HG03159 (cell line): ENCODE data around the gene YIF1B.

Experiments
- ATAC-seq: cut with Tn5 transposase; IDR thresholded peaks from one replicate; pipeline ENCODE4 v1.9.1; 2021; ENCODE audit warnings: mild to moderate bottlenecking, moderate library complexity; ENCODE audit not compliant: unreplicated experiment

The YIF1B gene

DNA sequence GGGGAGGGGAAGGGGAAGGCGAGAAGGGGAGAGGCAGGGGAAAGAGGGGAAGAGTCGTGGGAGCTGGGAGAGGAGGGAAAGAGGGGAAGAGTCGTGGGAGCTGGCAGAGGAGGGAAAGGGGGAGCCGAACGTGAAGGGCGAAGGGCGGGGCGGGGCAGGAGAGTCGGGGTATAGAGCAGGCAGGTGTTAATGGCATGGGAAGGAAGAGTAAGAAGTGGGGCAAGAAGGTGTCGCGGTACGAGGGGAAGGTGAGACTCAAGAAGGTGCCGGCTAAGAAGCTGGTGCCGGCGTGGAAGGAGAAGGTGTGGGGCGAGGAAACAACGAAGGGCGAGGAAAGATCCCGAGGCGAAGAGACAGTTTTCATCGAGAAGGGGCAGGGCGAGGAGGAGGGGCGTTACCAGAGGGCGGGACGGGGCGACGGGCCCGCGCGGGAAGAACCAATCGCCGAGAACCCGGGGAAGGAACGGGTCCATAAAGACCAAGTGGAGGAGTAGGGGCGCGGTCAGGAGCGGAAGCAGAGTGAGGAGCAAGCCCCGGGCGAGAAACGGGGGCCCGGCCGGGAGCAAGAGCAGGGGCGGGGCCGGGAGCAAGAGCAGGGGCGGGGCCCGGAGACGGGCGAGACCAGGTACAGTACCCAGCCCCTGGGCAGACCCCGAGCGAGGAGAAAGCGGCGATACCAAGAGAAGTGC is 20.3 kb upstream of the YIF1B start:
- ATAC-seq = peak; percentile 63

DNA sequence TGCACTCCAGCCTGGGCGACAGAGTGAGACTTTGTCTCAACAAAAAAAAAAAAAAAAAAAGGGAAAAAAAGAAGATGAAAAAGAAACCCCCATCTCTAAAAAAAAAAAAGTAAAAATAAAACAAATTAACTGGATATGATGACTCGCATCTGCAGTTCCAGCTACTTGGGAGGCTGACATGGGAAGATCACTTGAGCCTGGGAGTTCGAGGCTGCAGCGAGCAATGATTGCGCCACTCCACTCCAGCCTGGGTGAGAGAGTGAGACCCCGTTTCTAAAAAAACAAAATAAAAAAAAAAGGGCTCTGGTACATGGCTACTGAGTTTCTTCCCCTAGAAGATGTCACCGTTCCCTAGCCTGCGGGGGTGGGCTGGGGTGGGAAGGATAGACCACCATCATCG is 17.5 kb upstream of the YIF1B start:
- no peak for ATAC-seq

DNA sequence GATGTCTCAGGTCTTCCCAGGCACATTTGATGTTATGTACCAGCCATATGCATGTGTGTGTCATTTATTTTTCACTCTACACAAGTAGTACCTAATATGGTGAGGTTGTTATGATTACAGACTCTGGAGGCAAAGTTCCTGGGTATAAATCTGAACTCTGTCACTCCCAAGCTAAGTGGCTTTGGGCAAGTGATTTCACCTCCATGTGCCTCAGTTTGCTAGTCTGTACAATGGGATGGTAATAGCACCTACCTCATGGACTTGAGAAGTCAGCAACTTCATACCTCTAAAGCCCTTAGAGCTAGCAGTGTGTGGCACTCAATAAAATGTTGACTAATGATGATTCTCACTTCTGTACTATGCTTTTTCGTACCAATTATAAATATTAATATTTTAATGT is 16.0 kb upstream of the YIF1B start:
- ATAC-seq = no peak

DNA sequence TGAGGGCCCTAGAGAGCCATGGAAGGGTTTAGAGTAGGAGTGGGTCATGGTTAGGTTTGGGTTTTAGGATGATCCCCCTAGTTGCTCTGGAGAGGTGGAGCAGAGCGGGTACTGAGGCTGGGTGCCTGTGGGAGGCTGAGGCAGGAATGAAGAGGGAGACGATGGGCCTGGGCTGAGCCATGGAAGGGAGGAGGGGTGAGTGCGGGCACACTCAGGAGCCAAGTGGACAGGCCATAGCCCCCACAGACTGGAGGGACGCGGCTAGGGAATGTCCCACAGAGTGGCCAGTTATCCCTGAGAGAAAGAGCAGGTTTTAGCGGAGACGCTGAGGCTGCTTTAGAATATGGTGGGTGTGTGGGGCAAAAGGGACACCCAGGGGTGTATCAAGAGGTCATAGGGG is 13.9 kb upstream of the YIF1B start:
- ATAC-seq = no peak

DNA sequence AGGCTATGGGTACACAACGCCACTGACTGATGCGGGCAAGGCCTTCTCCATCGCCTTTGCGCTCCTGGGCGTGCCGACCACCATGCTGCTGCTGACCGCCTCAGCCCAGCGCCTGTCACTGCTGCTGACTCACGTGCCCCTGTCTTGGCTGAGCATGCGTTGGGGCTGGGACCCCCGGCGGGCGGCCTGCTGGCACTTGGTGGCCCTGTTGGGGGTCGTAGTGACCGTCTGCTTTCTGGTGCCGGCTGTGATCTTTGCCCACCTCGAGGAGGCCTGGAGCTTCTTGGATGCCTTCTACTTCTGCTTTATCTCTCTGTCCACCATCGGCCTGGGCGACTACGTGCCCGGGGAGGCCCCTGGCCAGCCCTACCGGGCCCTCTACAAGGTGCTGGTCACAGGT is 10.8 kb upstream of the YIF1B start:
- no peak for ATAC-seq

DNA sequence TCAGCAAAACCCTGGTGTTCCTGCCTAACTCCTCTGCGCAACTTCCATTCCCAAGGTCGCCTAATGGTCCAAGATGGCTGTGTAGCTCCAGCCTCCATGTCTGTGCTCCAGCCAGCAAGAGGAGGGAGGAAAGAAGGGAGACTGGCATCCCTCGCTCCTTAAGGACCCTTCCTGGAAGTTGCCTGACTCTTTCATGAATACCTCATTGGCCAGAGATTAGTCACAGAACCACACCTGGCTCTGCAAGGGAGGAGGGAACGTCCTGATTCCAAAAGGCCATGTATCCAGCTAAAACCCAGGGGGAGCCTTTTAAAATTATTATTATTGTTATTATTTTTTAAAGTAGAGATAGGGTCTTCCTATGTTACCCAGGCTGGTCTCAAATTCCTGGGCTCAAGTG is 8.7 kb upstream of the YIF1B start:
- no peak for ATAC-seq

DNA sequence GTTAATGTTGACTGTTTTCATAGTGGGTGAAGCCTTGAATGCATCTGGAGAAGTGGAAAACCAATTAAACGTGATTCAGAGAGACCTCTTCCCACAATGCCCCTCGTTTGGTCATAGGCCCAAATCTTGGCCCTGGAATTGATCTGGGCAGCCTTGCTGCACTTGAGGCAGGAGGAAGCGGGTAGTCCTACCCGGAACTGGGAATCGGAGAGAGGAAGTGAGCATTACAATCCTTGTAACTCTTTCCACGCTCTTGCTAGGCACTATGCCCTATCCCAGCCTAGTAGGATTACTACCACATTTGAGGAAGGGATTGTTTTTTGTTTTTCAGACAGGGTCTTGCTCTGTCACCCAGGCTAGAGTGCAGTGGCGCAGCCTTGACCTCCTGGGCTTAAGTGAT is 7.5 kb upstream of the YIF1B start:
- ATAC-seq = no peak

DNA sequence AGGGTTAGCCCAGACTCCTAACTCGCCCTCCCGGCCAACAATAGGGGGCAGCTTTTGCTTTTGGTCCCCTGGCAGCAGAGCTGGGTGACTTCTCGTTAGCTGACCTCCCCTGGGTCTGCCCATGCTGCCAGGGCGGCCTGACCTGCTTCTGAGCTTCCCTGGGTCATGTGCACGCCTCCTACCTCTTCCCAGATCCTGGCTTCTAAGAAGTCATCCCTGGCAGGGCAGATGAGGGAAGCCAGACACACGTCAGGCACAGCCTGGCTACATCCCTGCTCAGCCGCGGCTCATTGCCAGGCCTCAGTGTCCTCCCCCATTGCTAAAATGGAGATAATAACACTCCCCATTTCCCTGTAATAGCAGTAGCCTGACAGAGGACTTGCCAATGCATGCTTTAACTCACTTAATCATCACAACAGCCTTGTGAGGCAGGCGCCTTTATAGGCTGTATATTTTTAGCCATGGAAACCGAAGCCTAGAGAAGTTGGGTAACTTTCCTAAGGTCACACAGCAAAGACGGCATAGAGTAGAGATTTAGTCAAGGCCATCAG is 6.0 kb upstream of the YIF1B start:
- no peak for ATAC-seq

DNA sequence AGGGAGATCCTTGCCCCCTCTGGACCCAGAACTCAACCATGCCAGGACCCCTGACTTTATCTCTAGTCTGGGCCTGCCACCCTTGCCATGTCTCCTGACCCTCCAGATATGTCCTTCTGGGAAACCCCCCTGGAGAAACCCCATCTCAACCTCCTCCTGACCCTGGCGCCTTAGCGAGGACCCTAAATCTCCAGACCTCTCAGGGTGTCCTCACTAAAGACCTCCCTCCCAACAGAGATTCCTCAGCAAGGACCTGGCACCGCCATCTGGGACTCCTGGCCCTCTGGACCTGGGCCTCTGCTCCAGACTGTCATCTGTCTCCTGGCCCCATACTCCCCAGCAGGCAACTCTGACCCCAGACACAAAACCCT is 5.2 kb upstream of the YIF1B start:
- no peak for ATAC-seq

DNA sequence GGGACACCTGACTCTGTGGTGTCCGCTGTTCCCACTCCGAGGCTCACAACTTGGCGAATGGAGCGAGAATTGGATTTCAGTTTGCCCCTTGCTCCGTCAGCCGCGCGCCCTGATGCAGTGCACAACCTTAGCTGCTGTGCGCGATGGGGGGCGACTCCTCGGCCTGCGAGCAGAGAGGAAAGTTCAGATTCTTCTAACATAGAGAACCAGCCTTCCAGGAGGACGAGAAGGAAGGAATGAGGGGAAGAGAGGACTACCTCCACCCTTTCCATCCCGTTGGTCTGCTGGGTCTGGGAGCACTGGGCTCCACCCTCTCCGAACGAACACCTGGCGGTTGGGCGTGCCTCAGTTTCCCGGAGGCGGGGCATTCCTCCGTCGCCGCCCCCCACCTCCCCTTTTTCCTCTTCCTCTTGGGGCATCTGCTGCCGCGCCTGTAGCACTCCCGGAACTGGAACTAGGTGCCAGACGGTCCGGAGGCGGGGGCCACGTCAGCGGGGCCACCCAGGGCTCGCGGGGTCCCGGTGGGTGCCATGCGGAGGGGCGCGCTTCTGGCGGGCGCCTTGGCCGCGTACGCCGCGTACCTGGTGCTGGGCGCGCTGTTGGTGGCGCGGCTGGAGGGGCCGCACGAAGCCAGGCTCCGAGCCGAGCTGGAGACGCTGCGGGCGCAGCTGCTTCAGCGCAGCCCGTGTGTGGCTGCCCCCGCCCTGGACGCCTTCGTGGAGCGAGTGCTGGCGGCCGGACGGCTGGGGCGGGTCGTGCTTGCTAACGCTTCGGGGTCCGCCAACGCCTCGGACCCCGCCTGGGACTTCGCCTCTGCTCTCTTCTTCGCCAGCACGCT is 3.9 kb upstream of the YIF1B start, which contains the start of gene KCNK6:
Gene KCNK6, plus strand, starts transcription at position 425 of the 838 bp plus-strand sequence. Its CDS starts 106 bp downstream, at position 531.
- ATAC-seq = no peak

DNA sequence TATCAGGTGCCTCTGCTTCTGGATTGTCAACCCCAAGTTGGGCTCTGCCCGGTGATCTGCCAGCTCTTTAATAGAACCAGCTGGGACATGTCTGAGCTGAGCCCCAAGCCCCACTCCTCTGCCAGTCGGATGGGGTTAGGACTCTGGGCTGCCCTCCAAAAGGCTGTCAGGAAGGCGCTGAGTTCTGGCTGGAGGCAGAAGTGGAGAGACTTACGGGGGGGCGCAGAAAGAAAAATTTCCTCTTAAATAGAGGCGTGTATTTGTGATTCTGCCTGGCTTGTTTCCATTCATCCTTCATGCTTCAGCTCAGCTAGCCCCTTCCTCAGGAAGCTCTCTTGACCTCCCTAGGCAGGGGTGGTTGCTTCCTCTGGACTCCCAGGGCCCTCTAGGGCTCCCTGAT is 2.9 kb upstream of the YIF1B start:
- ATAC-seq = no peak

DNA sequence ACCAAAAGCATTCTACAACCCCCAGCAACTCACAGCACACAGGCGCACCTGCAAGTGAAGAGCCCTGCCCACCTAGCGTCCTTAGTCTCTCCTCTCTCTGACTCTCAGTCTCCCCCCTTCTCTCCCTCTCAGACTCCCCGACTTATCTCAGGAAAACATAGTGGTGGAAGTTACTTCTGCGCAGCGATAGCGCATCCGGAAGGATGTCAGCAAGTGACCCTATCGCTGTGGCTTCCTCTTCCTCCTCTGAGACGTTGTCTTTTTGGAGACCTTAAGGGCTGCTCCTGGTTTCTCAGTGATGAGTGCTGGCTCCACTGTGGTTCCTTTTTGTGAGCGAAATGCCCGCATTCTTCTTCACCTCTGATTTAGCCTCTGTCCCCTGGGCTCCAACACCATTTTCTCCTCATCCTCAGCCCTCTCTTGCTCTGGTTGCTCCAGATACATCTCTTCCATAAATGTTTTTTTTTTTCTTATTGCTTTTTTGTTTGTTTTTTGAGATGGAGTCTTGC is 1.4 kb upstream of the YIF1B start:
- ATAC-seq = no peak

DNA sequence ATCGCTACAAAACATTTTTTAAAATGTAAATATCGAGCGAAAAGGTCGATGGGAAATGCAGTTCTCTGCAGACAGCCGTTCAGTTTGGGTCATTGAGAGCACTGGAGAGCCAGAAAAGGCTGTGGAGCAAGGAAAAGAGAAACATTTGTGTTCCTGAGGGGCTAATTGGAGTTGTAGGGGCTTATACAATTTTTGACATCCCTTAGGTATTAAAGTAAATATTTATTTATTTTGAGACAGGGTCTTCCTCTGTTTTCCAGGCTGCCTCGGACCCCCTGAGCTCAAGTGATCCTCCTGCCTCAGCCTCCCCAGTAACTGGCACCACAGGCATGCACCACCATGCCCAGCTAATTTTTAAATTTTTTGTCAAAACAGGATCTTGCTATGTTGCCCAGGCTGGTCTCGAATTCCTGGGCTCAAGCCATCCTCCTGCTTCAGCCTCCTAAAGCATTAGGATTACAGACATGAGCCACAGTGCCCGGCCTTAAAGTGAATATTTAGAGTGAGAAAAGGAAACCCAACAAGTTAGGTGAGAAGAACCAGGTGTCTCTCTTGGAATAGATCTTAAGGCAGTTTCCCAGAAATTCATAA is 825 bp upstream of the YIF1B start:
- ATAC-seq = peak; percentile 2

DNA sequence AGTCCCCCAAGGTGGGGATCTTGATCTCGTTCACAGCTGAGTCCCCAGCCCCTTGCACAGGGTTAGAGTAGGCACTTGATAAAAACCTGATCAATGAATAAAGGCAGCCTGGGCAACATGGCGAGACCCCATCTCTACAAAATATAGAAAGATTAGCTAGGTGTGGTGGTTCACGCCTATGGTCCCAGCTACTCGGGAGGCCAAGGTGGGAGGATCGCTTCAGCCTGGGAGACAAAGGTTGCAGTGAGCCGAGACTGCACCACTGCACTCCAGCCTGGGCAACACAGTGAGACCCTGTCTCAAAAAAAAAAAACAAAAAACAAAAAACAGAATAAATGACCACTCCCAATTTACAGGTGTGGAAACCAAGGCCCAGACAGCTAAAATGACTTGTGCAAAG is 4.8 kb downstream of the YIF1B start:
- no peak for ATAC-seq

DNA sequence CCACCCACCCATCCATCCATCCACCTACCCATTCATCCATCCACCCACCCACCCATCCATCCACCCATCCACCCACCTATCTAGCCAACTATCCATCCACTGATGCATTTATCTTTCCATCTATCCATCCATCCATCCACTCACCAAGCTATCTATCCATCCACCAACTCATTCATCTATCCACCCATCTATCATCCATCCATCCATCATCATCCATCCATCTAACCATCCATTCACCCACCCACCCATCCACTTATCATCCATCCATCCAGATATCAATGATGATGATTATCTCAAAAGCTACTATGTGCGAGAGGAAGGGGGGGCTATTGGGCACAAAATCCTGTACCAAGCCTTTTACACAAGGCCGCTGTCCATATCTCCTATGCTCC is 5.5 kb downstream of the YIF1B start:
- ATAC-seq = no peak

DNA sequence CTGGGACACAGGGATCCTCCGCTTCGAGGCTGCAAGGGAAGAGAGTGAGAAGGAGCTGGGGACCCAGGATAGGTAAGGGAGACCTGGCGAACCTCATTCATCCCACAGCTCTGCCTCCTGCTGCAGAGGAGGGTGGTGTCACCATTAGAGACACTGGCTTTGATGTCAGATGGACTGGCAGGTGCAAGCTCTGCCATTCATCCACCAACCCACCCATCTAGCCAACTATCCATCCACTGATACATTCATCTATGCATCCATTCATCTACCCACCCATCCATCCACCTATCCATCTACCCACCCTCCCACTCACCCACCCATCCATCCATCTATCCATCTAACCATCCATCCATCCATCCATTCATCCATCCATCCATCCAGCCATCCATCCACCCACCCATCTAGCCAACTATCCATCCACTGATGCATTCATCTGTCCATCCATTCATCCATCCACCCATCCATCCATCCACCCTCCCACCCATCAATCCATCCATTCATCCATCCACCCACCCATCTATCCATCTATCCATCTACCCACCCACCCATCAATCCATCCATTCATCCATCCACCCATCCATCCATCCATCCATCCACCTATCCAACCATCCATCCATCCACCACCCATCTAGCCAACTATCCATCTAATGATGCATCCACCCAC is 6.0 kb downstream of the YIF1B start:
- no peak for ATAC-seq

DNA sequence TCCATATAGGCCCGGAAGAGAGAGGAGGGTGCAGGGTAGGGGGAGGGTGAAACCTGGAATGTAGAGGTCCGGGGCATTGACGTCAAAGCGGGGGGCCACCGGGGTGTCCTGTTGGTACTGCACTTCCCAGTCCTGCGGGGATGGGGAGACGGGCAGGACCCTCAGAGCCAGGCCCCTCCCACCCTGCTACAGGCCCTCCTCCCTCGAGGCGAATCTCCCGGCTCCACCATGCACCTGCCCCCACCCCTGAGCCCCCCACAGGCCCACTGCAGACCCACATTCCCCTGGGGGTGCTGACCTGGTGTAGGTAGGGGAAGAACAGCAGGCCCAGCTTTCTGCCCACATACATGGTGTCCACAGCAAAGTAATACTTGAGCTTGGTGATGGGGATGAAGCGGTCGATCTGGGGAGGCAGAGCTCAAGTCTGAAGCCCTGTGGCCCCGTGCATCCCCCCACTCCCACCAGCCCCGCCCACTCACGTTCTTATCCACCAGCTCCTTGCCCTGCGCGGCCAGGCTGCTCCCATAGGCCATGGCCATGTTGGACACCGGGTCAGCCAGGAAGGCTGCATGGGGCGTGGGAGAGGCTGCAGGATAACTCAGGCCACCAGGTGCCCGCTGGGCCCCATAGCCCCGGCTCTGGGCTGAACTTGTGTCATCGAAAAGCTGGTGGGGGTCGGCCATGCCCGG is 6.7 kb downstream of the YIF1B start:
- ATAC-seq = no peak

DNA sequence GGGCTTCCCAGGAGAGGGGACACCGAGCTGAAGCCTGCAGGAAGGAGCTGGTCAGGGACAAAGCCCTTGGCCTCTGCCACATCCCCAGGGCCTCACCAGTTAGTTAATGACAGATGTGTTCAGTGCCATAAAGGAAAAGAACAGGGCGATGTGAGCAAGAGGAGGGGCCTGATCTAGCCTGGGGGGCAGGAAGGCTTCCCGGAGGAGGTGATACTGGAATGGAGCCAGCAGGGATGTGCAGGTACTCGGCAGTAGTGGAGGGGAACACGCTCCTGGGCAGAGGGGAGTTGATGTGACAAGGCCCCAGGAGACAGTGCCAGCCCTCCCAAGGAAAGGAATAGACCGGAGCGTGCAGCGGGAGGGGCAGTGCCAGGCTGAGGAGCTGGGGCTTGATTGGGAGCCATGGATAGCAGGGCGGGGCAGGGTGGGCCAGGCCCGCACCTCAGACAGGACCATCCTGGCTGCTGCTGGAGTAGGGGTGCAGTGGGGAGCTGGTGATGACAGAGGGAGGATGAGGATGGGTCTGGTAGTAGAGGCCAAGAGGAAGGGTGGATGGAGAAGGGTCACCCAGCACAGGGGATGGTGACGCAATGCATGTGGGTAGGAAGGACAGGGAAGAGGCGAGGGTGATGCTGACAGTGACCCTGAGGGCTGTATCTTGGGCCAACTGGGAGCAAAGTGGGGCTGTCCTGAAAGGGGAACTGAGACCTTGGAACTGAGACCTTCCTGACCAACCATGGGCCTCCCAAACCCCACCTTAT is 7.6 kb downstream of the YIF1B start:
- no peak for ATAC-seq

DNA sequence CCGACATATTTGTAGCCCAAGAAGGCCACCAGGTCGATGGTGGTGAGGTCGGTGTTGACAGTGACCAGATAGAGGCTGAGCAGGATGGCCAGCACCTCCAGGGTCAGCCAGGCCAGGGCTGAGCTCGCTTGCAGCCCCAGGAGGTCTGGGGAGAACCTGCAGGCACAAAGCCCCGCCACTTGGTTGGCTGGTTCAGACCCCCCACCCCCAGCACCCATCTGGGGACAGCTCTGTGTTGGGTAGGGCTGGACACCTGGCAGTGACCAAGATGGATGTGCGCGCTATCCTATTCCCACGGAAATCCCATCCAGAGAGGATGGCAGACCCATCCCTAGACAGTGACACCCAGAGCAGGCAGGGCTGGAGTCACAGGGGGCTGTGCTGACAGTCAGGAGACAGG is 8.2 kb downstream of the YIF1B start:
- no peak for ATAC-seq

DNA sequence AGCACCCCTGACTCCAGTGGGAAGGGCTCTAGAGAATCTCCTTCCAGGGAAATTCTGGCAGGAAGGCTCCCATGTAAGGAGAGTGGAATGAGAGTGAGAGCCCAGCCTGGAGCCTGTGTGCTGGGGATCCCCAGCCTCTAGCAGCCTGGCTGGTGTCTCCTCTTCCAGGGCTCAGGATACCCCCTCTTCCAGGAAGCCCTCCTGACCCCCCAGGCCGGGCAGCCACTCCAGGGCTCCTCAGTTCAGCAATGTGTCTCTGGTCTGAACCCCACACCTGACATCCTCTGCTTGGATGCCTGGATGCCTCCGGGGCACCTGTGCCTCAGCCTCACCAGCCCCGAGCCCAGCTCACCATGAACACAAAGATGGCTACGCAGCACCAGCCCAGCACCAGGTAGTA is 8.7 kb downstream of the YIF1B start:
- ATAC-seq = no peak
